ENCODE results near the gene OXER1.
A peak's percentile ranks its signal among the peaks of the same experiment; 100 is the strongest.
"Not testable (repeated sequence)": the region's sequence is repeated elsewhere in the genome, so short reads cannot be mapped to it uniquely, and the experiment has no call there.

Gene OXER1

DNA sequence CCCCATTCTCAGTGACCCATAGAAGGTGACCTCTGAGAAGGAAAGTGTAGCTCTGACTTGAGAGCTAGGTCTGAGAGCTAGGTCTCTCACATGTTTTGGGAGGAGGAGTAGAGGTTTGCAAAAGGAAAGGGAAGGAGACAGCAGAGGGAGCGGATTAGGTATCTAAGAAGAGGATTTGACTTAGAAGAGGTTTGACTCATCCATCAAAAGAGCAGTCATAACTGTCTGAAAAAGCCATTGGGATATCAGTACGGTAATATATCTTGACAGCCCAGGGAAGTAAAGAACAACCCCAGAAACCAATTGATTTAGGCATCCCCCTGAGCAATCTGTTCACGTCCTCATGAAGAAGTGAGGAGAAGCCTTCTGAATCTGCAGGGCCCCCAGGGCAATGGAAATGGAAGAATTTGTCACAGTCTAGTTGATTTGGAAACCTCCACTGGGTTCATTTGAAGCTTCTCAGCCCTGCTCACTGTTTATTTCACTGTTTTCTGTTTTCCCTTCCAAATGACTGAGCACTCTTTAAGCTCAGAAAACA, 19.3 kb downstream of the OXER1 start:
- no peak for DNase-seq

DNA sequence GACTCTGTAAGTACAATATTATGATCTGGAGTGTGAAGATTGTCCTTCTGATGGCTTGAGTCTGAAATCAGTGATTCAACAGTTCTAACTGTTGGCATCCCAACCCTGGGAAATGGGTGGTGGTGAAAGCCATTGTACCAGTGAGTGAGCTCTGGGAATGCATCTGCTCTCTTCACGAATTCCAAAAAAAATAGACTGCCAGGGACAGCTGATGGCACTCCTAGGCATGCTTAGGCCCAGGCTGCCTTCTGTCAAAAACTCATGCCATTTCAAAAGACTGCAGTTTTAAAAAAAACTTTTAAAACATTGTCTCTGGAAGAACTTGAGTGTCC, 20.3 kb downstream of the OXER1 start:
- DNase-seq, result no peak

DNA sequence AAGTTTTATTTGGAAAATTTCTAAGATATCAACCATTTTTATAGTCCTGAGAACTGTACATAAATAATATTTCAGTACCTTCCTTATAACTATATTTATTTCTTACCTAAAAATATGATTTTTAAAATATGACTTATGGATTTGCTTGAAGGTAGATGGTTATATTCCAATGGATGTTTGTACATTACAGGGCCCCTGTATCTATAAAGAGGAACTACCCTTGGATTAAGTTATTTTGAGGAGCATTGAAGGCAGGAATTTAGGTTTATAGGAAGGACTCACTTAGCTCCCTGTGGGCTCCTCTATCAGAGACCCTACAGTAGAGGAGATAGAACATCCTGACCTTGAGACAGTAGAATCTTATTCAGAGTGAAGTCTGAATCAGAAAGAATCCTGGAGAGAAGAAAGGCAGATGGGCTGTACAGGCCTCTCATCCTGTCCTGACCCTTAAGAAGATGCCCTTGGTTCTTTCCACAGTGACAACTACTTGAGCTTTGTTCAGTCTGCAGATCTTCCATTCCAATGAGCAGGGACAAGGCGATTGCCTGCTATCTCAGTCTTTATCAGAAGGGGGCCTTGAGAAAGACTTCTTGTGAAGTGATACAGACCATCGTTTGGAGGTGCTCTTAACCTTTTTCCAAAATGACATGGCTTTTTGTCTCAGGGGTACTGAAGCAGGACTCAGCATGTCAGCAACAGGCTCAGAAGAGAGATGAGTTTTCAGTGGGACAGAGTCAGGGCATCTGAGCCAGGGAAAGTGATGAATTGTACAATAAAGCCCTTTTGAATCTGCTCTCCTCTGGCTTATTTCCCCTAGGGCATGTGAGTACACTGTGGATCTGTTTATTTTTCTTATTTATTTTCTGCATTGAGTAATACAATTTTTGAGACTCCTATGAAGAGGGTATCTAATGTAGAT, 20.9 kb downstream of the OXER1 start:
- DNase-seq, result no peak

DNA sequence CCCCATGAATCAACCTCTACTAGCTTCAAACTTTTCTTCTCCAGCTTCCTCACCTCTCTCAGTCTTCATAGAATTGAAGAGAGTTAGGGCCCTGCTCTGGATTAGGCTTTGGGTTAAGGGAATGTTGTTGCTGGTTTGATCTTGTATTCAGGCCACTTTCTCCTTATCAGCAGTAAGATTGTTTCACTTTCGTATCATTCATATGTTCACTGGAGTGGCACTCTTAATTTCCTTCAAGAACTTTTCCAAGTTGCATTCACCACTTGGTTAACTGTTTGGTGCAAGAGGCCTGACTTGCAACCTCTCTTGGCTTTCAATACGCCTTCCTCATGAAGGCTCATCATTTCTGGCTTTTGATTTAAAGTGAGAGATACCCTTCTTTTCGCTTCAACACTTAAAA, 22.8 kb downstream of the OXER1 start:
- no peak for DNase-seq

DNA sequence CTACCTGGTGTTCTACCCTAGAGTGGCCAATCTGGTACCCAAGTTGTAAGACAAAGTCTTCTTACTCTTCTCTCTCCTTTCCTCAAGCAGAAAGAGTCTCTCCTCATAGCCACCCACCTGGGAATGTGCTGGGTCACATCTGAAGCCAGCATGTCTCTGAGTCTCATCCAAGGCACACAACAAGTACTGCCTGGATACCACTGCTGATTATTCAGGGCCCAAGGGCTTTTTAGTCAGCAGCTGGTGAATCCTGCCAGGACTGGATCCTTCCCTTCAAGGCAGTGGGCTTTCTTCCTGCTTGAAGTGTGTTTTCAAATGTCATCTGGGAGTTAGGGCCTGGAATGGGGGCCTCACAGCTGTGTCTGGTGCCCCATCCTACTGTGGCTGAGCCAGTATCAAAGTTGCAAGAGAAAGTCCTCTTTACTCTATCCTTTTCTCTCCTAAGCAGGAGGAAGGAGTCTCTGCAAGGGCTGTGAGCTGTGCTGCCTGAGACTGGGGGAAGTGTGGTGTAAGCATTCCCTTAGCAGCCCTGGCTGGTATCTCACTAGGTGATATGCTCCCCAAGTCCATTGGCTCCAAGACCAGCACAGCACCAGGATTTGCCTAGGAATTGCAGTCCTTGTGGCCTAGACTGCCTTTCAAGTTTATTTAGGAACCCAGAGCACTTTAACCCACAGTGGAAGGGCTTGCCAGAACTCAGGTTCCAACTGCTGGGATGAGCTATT, 27.2 kb downstream of the OXER1 start:
- no peak for DNase-seq

DNA sequence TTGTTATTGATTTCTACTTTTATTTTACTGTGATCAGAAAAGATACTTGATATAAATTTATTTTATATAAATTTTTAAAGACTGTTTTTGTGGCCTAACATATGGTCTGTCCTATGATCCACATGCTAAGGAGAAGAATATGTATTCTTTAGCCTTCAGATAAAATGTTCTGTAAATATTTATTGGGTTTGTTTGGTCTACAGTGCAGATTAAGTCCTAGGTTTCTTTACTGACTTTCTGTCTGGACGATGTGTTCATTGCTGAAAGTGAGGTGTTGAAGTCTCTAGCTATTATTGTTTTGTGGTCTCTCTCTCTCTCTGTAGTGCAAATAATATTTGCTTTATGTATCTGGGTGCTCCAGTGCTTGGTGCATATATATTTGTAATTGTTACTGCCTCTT, 30.1 kb downstream of the OXER1 start:
- DNase-seq, result no peak

DNA sequence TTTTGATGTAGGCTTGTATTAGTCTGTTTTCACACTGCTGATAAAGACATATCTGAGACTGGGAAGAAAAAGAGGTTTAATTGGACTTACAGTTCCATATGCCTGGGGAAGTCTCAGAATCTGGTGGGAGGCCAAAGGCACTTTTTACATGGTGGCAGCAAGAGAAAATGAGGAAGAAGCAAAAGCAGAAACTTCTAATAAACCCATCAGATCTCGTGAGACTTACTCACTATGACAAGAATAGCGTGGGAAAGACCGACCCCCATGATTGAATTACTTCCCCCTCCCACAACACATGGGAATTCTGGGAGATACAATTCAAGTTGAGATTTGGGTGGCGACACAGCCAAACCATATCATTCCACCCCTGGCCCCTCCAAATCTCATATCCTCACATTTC, 32.6 kb downstream of the OXER1 start:
- DNase-seq, result not testable (repeated sequence)

DNA sequence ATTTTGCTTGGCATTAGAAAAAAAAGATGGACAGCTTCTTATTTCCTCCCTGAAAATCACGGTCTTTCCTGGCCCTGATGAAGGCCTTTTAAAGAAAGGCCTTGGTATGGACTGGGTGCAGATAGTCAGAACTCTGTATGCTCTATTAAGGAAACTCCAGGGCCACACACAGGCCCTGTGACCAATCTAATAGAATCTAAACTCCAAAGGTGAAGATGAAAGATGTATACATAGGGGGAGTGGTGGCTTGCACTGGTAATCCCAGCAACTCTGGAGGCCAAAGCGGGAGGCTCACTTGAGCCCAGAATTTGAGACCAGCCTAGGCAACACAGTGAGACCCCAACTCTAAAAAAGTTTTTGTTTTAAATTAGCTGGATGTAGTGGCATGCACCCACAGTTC, 37.3 kb downstream of the OXER1 start:
- no peak for DNase-seq

DNA sequence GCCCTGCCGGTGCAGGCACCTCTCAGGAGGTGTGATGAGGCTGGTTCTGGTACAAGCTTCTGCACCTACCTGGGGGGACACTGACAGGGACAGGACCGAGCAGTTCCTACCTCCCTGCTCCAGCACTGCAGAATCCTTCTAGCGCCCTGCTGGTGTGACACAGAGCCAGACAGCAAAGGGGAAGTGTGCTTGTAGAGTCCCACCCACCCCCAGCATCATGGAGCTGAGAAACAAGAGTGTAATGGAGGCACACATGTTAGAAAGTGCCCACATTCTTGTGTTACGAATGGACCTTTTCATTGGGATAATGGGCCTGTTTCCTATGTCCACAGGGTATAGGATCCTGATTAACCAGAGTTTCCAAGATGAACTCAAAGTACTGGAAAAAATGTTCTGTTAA, 38.3 kb downstream of the OXER1 start:
- DNase-seq, result no peak

DNA sequence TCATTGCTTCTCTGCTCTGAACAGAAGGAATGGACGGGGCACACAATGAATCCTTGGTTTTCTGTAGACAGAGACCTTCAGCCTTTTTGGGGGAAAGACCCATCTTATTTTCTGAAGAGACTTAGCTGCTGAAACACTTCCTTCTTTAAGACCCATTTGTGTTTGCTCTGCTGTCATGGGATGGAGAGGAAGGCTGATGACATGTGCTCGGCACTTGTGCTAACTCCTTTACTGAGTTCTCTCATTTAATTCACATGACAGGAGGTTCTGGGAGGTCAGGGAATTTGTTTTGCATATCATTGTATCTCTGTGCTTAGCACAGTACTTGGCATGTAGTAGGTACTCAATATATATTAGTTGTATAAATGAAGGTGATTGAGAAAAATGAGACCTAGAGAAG, 39.0 kb downstream of the OXER1 start:
- DNase-seq, result no peak

DNA sequence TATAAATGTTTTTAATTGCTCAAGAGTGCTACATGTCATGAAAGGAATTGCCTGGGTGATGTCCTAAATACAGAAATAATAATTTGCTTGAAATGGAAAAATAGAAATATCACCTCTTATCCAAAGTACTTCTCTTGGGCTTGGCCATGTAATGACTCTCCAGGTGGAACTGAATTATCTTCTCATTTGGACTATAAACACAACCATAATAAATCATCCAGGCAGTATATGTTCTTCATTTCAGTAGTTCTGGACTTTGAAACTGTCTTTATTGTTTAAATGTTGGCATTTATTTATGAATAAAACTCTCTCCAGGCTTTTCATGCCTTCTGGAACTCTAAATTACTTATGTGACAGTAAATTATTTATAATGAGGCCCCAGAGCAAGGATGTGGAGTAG, 40.5 kb downstream of the OXER1 start:
- DNase-seq, result no peak

DNA sequence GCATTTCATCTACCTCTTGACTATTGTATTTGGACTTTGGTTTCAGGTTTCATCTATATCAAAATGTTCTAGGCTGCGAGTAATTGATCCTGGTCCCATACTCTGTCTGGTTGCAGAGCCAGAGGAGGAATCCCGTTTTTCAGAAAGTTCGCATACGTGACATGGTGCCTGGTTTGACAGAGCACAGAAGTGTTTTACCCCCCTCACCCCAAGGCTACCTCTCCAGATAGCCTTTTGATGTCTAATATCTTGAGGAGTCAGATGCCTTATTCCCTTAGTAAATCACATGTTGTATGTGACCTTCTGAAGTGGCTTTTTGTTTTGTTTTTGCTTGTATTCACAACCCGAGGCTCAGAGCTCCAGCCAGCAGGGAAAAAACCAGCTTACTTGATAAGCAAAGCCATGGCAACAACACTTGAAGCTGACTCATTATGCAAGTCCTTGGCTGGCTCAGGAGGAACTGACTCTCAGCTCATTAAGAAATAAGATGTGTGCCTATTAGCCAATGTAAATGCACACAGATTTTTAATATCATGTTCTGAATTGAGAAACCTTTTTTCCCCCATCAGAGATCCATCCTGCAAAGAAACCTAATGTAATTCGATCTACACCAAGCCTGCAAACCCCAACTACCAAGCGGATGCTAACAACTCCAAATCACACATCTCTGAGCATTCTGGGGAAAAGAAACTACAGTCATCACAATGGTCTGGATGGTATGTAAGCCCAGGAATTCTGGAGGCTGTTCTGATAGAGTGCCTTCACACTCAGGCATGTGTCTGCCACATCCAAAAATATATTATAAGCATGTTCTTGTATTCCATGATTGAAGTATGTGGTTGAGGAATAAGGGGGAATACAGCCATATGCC, 41.4 kb downstream of the OXER1 start:
- DNase-seq, result peak; percentile 81

DNA sequence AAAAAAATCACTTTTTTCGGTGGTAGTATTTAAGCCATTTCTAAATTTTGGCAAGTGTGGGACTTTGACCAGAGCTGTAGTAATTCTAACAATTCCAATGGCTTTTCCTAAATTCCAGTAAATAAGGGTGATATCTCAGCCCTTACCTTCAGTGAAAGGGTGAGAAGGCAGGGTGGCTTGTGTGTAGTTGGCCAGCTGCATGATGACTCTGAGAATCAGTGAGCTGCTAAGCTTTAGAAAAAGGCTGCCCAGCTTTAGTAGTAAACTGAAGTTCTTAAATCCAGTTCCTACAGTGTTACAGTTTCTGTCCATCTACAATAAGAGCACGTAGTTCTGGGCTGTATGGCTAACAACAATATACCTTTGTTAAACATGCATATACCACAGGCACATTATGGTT, 42.0 kb downstream of the OXER1 start:
- DNase-seq, result no peak

DNA sequence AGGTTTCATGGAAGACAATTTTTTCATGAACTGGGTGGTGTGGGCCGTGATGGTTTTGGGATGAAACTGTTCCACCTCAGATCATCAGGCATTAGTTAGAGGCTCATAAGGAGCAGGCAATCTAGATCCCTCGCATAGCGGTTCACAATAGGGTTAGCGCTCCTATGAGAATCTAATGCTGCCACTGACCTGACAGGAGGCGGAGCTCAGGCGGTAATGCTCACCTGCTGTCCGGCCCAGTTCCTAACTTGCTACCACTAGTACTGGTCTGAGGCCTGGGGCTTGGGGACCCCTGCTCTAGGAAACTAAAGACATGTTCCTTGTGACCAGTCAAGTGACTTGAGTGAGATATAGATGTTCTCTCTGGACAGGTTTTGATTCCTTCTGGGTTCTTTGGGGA, 49.2 kb downstream of the OXER1 start:
- DNase-seq, result no peak

DNA sequence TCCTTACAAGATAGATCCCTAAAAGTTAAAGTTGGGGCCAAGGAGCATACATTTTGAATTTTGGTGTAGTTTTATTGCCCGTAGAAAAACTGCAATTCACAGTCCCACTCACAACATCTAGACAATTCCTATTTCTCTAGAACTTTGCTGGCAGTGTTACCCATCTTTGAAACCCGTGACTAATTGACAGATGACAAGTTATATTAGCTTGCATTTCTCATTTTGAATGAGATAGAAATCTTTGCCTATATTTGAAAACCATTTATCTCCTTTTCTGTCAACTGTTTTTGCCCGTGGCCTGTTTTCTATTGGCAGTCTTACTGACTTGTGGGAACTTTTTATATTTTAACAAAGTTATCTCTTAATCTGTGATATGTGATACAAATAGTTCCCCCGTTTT, 50.0 kb downstream of the OXER1 start:
- no peak for DNase-seq

DNA sequence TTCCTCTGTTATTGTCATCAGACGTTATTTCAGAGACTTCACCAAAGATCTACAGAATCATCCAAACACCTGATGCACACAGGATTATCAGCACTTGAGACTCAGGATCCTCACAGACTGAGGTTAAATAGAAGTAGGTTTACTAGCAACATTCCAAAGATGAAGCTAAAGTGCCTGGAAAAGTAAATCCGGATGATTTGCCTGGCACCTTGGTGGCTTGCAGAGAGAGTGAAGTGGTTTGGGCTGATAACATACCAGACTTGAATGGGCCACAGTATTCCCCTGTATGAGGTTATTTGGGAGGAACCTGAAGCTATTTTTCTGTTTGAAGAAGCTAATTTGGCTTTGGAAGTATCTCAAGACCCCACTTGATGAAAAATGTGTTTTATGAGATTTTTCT, 51.0 kb downstream of the OXER1 start:
- no peak for DNase-seq
